ENCODE results near the gene GPR176. TPM values are rescaled to one million over a fixed set of nuclear protein-coding genes. Genes with fewer than 3 reads are reported as not detected.

GPR176 gene
- total RNA-seq, 2 experiments from 2014 or later = 0.57 TPM; not detected in 1

DNA sequence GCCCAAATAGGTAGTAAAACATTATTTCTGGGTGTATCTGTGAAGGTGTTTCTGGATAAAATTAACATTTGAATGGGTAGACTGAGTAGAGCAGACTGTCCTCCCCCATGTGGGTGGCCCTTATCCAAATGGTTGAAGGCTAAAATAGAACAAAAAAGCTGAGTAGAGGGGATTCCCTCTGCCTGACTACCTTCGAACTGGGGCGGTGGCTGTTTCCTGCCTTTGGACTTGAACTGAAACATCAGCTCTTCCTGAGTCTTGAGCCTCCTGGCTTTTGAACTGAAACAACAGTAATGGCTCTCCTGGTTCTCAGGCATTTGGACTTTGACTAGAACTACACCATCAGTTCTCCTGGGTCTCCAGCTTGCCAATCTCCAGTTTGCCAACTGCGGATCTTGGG is 4.4 kb upstream of the GPR176 start:
- Histone ChIP-seq H3K4me1 (ENCODE audit: insufficient read depth, low read length, poor library complexity, severe bottlenecking) (peaks cover 6% of the 10 kb centered on the region), H4K20me1 (ENCODE audit: insufficient read depth, low read length) (no peaks in the 10 kb centered on the region), H3K79me2 (ENCODE audit: insufficient read depth, low read depth, low read length) (no peaks in the 10 kb centered on the region), H3K9me3 (ENCODE audit: low read length) (no peaks in the 10 kb centered on the region), H3K36me3 (ENCODE audit: insufficient read depth, low read length) (no peaks in the 10 kb centered on the region), H3K4me3 (ENCODE audit: low read depth, low read length, poor library complexity, severe bottlenecking) (no peak overlapping the region), H3K9me2 (ENCODE audit: insufficient read depth, low read length) (no peaks in the 10 kb centered on the region), H2AFZ (ENCODE audit: low read length) (no peak overlapping the region), H3K4me2 (ENCODE audit: low read length) (no peak overlapping the region), H3K27ac (ENCODE audit: low read depth, low read length, poor library complexity, severe bottlenecking) (no peak overlapping the region)
- BruUV-seq (replicated peaks) = no TSS peak
- CTCF ChIA-PET (ENCODE audit: unreplicated experiment) = no interaction called here
- intact Hi-C loops (cut with micrococcal nuclease; ENCODE audit: unreplicated experiment) = no loop called here
- TF ChIP-seq EZH2phosphoT487 (IDR thresholded peaks at IDR 0.05; ENCODE audit: borderline replicate concordance, low read depth, low read length) = no peak
- TF ChIP-seq, protein P1, sequence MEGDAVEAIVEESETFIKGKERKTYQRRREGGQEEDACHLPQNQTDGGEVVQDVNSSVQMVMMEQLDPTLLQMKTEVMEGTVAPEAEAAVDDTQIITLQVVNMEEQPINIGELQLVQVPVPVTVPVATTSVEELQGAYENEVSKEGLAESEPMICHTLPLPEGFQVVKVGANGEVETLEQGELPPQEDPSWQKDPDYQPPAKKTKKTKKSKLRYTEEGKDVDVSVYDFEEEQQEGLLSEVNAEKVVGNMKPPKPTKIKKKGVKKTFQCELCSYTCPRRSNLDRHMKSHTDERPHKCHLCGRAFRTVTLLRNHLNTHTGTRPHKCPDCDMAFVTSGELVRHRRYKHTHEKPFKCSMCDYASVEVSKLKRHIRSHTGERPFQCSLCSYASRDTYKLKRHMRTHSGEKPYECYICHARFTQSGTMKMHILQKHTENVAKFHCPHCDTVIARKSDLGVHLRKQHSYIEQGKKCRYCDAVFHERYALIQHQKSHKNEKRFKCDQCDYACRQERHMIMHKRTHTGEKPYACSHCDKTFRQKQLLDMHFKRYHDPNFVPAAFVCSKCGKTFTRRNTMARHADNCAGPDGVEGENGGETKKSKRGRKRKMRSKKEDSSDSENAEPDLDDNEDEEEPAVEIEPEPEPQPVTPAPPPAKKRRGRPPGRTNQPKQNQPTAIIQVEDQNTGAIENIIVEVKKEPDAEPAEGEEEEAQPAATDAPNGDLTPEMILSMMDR (conservative IDR thresholded peaks at IDR 0.05; ENCODE audit: low read length) = no peak
- no peak for DNase-seq (ENCODE audit: low spot score)
- POLR2A ChIA-PET = no interaction called here

DNA sequence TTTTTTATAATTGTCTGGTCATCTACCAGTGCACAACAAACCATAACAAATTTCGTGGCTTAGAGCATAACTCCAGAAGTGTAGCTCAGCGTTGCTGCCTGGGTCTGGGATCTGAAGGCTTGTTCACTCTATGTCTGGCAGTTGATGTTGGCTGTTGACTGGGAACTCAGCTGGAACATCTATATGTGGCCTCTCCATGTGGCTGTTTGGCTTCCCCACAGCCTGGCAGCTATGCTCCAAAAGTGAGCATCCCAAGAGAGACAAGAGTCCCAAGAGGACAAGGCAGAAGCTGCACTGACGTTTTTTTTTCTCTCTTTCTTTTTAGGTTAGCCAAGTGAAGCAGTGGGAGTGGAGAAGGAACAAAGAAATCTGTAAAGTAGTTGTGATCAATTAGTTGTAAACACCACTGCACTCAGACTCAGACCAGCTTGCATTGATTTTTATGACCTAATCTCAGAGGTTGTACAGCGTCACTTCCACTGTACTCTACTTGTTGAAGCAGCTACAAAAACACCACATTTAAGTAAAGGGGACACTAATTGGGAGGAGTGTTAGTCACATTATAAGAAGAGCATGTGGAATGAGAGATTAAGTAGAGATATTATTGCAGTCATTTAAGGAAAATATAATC is 2.5 kb upstream of the GPR176 start:
- Histone ChIP-seq H3K9me2 (ENCODE audit: insufficient read depth, low read length) (no peaks in the 10 kb centered on the region), H3K9me3 (ENCODE audit: low read length) (no peaks in the 10 kb centered on the region), H3K36me3 (ENCODE audit: insufficient read depth, low read length) (no peaks in the 10 kb centered on the region), H3K79me2 (ENCODE audit: insufficient read depth, low read depth, low read length) (no peaks in the 10 kb centered on the region), H2AFZ (ENCODE audit: low read length) (peak overlapping the region; percentile 8; the same call in 1 of the 2 replicates), H3K4me1 (ENCODE audit: insufficient read depth, low read length, poor library complexity, severe bottlenecking) (peaks cover 6% of the 10 kb centered on the region), H3K27ac (ENCODE audit: low read depth, low read length, poor library complexity, severe bottlenecking) (no peak overlapping the region), H3K4me3 (ENCODE audit: low read depth, low read length, poor library complexity, severe bottlenecking) (no peak overlapping the region), H3K4me2 (ENCODE audit: low read length) (no peak overlapping the region), H4K20me1 (ENCODE audit: insufficient read depth, low read length) (no peaks in the 10 kb centered on the region)
- ChIA-PET POLR2A (interaction anchor here (0.6 to 0.8 kb wide), 4 partner anchors 9 to 30 kb away, joined by 3 read pairs; no protein-coding TSS in a partner anchor), CTCF (ENCODE audit: unreplicated experiment) (no interaction called here)
- DNase-seq (ENCODE audit: low spot score) = no peak
- no peak for TF ChIP-seq EZH2phosphoT487 (IDR thresholded peaks at IDR 0.05; ENCODE audit: borderline replicate concordance, low read depth, low read length)
- BruUV-seq (replicated peaks) = no TSS peak
- intact Hi-C loops (cut with micrococcal nuclease; ENCODE audit: unreplicated experiment) = no loop called here

DNA sequence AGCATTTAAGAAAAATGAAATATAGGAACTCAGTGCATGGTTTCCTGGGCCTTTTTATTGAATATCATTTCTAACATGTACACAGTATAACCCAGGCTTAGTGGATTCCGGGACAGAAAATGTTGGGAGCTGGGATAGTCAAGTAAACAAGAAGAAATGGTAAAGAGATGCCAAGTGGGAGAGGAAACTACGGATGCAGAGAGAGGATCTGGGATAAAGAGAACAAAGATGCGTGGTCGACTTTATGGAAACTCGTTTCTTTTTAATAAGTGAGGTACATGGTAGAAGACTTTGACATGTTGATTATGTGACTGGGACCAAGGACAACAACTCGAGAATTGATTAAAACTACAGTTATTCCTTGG is 1.2 kb upstream of the GPR176 start:
- ChIA-PET POLR2A (no interaction called here), CTCF (ENCODE audit: unreplicated experiment) (no interaction called here)
- Histone ChIP-seq H3K79me2 (ENCODE audit: insufficient read depth, low read depth, low read length) (no peaks in the 10 kb centered on the region), H3K4me3 (ENCODE audit: low read depth, low read length, poor library complexity, severe bottlenecking) (peak overlapping the region; percentile 67), H3K9me3 (ENCODE audit: low read length) (no peaks in the 10 kb centered on the region), H4K20me1 (ENCODE audit: insufficient read depth, low read length) (no peaks in the 10 kb centered on the region), H3K36me3 (ENCODE audit: insufficient read depth, low read length) (no peaks in the 10 kb centered on the region), H2AFZ (ENCODE audit: low read length) (peak overlapping the region; percentile 95), H3K4me1 (ENCODE audit: insufficient read depth, low read length, poor library complexity, severe bottlenecking) (peaks cover 6% of the 10 kb centered on the region), H3K4me2 (ENCODE audit: low read length) (peak overlapping the region; percentile 76), H3K27ac (ENCODE audit: low read depth, low read length, poor library complexity, severe bottlenecking) (no peak overlapping the region), H3K9me2 (ENCODE audit: insufficient read depth, low read length) (no peaks in the 10 kb centered on the region)
- TF ChIP-seq, protein P1 (conservative IDR thresholded peaks at IDR 0.05; ENCODE audit: low read length) = no peak
- TF ChIP-seq EZH2phosphoT487 (IDR thresholded peaks at IDR 0.05; ENCODE audit: borderline replicate concordance, low read depth, low read length) = no peak
- no peak for DNase-seq (ENCODE audit: low spot score)
- intact Hi-C loops (cut with micrococcal nuclease; ENCODE audit: unreplicated experiment) = no loop called here
- no TSS peak for BruUV-seq (replicated peaks)

Measured in OCI-LY7 (cell line).